Stimulated activated CD8-positive, alpha-beta memory T cell treated with anti-CD3 and anti-CD28 coated beads, Interleukin-4, amount 100 ng/mL, for 1 hour (primary cell): ENCODE measurements around the gene SFMBT1.

Experiments
- DNase-seq, 2 donors: peaks; one replicate each; pipeline ENCODE4 v3.0.0-alpha.2; 2020; ENCODE audit warnings: low read depth in 2 of 2, low spot score in 1 of 2

Gene SFMBT1

DNA sequence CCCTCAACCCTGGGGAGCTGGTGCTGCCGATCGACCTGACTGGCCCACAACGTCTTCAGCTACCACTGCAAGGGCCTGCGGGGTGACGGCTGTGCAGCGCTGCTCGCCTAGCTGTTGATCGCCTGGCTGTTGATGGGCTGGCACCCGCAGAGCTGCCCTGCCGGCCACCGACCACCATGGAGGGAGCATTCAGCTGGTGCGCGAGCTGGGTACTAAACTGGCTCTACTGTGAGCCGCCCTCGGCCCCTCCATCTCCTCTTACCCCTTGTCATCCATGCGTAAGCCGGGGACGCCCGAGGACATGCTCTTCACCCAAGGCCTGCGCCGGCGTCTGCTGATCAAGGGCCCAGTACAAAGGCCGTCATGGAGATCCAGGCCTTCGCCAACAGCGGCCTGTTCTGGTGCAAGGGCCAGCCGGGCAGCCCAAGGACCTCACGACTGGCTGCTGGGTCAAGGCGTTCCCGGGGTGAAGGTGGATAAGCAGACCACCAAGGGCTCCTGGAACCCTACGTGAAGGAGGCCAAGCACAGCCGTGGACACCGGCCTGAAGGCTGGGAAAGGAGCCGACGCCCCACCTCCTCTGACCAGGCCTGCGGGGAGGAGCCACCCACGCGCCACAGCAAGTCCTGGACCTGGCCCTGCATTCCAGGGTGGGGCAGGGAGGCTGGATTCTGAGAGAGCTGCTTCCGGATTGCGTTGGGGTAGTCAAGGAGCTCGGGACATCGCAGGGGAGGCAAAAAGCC is 46.9 kb downstream of the SFMBT1 start:
- DNase-seq: no peak

DNA sequence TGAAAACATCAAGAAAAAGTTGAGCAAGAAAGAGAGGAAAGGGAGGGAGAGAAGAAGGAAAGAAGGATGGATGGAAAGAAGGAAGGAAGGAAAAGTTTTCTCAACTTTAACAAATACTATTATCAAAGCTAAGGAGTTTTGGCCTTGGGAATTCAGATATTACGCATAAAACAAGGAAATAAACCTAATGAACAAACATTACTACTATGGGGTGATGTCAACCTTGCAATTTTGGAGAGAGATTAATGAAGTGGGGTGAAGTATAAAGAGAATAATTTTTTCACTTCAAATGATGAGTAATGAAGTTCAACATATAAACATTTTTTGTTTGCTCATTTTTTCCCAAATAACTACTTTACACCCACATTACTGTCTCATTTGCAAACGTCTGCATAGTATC is 55.2 kb downstream of the SFMBT1 start:
- no peak for DNase-seq

DNA sequence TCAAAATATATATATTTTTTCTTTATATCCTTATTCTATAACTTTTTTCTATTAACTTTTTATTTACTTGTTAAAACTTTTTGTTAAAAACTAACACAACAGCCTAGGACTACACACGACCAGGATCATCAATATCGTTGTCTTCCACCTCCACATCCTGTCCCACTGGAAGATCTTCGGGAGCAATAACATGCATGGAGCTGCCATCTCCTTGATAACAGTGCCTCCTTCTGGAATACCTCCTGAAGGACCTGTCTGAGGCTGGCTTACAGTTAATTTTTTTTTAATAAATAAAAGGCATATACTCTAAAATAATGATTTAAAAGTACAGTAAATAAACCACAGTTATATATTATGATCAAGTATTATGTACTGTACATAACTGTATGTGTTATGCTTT is 58.9 kb downstream of the SFMBT1 start:
- DNase-seq: no peak

DNA sequence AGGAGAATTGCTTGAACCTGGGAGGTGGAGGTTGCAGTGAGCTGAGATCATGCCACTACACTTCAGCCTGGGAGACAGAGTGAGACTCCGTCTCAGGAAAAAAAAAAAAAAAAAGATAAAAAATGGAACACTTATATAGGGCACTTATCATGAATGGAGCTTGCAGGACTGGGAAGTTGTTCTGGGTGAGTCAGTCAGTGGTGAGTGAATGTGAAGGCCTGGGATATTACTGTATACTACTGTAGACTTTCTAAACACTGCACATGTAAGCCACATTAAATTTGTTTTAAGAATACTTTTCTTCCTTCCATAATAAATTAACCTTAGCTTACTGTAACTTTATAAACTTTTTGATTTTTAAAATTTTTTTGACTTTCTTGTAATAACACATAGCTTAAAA is 59.8 kb downstream of the SFMBT1 start:
- no peak for DNase-seq

DNA sequence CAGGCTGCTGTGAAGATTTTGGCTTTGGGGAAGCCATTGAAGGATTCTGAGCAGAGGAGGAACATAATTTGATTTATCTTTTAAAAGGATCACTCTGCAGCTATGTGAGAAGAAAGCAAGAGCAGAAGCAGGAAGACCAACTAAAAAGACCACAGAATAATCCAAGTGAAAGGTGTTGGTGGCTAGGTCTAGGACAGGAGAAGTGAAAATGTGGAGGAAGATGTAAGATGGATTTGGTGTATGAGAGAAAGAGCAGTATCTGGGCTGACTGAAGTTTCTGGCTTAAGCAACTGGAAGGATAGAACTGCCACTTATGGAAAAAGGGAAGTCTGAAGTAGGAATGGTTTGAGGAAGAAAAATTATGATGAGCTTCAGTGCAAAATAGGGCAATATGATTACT is 62.0 kb downstream of the SFMBT1 start:
- DNase-seq: no peak

DNA sequence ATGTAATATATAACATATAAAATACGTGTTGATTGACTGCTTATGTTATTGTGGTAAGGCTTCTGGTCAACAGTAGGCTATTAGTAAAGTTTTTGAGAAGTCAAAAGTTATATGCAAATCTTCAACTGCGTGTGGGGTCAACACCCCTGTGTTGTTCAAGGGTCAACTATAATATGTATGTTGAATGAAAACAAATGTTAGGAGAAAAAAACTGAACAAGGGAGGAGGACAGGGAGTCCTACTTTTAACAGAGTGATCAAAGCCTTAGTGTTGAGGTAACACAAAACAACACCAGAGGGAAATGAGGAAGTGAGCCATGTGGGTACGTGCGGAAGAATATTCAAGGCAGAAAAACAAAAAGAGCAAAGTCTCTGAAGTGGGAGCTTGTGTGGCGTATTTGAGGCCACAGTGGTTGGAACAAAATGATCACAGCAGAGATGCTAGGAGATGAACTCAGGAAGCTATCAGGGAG is 62.5 kb downstream of the SFMBT1 start:
- peak in 1 of 2 donors; percentile 19 for DNase-seq

DNA sequence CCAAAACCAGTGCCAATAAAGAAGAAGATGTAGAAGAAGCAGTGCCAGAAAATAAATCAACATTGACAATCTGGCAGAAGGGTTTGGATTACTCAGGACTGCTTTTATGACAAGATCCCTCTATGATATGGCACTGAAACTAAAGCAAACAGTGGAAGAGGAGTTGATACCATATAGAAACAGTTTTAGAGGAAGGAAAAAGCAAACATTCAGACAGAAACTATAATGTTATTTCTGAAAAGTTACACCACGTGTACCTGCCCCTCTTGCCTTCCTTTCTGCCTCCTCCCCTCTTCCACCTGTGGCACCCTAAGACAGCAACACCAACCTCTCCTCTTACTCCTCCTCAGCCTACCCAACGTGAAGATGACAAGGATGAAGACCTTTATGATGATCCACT is 63.0 kb downstream of the SFMBT1 start:
- no peak for DNase-seq

DNA sequence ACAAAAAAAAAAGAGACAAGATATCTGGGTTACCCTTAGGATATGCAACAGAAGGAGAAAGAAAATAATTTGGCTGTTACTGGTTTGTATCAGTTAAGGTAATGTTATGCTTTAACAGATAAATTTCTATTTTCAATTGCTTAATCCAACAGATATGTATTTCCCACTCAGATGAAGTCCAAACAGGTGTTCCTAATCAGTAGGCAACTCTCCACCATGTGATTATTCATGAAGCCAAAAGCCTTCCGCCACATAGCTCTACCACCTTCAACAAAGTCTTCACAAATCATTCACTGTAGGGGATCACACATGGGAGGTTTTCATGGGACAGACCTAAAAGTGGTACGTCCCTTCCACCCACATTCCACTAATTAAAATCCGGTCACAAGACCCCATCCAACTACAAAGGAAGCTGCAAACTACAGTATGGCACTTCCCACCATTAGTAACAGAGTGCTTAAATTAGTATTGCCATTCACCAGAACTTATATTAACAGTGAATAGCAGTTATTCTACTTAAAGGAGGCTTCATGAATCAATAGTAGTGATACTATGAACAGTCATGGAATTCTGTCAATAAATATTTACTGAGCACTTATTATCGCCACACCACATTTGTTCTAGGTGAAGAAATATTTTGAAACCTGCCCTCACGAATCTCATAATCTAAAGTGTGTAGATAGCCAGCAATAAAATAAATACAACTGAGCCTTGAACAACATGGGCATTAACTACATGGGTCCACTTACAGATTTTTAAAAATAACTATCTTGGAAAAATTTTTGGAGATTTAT is 66.5 kb downstream of the SFMBT1 start:
- DNase-seq: no peak

DNA sequence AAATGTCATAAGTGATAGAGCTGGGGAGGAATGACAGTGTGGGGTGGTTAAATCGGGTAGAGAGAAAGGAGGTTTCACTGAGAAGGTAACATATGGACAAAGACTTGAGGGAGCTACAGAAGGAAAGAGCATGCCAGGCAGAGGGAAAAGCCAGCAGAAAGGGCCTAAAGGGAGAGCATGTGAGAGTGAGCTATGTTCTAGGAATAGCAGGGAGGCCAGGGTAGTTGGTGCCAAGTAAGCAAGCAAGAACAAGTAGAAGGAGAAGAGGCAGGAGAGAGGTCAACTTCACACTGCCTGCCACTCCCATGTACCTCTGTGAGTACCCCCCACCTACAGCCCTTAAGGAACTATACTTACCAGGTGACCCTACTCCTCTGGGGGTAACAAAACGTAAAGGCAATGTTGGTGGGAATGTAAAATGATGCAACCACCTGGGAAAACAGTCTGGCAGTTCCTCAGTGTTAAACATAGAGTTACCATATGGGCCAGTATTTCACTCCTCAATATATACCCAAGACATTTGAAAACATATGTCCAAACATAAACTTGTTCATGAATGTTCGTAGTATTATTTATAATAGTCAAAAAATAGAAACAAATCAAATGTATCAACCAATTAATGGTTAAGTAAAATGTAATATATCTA is 67.6 kb downstream of the SFMBT1 start:
- no peak for DNase-seq

DNA sequence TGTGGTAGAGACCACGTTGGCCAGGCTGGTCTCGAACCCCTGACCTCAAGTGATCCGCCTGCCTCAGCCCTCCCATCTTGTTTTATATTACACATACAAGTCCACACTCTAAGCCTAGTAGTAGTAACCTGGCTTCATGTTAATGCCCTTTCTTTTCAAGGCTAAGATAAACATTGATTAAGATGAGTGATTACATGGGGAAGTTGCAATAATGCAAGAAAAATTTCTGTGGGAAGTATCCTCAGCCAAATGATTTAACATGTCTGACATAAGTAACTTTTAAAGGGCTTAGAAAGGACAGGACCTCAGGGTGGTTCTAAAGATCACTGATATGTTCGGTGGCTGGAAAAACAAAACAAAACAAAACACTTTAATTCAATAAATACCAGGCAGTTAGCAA is 72.1 kb downstream of the SFMBT1 start:
- DNase-seq: no peak

DNA sequence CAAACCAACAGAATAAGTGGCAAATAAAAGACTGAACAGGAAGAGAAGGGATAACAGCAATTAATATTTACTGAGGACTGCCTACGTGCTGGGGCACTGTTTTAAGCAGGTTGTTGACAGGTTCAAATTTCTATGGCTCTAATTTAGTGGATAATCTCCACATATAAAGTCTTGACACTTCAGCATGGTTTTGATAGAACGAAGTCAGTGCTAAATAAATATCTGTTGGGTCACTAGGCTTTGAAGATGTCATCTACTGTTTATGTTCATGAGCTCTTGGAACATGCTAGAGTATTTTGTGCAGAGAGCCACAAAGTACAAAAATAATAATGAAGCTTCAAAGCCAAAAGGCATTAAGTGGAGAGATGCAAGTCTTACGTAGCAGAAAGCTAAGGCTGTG is 74.0 kb downstream of the SFMBT1 start:
- no peak for DNase-seq

DNA sequence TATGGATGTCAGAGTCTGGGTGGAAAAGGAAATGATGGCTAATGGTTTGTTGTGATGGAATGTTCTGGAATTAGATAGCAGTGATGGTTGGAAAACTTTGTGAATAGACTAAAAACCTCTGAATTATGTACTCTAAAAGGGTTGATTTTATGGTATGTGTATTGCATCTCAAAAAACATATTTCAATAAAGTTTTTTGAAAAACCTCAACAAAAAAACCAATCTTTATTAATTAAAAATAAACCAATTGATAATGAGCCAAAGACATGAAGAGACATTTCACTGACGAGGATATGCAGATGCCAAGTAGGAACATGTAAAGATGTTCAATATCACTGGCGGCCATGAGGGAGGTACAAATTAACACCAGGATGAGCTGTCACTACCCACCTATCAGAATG is 78.5 kb downstream of the SFMBT1 start:
- DNase-seq: no peak

DNA sequence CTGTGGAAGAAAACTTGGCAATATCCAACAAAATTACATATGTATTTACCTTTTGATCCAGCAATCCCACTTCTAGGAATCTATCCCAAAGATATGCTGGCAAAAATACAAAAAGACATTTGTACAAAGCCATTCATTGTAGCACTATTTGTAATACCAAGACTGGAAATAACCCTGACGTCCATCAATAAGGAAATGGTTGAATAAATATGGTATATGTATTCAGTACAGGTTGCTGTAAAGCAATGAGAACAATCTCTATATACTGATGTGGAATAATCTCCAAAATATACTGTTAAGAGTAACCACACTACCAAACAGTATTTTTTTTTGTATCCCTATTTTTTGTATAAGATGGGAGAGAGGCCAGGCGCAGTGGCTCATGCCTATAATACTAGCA is 83.7 kb downstream of the SFMBT1 start:
- no peak for DNase-seq

DNA sequence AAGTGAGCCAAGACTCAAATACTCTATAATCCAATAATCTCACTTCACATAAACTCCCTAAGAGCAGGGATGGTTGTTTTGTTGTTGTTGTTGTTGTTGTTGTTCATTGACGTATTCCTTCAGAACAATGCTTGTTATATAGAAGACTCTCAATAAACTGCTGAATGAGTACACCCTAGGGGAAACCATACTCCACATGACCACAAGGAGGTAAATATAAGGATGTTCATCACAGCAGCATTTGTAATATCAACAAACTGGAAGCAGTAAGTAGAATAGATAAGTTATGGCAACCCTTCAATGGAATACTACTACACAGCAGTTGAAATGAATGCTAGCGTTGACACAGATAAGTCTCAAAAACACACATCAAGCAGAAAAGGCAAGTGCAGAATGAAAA is 86.1 kb downstream of the SFMBT1 start:
- DNase-seq: no peak

DNA sequence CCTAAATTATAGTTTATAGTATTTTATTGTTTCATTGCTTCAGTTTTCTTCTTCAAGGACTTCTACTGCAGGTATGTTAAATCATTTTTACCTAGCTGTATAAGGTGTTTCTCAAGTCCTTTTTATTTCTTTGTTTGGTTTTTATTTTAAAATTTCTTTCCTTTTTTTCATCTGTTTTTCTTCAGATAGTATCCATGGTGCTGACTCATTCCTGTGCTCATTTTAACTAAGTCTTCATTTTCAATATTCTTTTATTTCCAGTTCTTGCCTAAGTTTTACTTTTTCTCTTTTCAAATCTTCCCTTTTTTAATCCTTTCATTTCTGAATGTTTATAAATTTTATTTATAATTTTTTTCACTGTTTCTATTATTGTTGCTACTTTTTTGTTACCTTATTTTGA is 106.3 kb downstream of the SFMBT1 start:
- no peak for DNase-seq

DNA sequence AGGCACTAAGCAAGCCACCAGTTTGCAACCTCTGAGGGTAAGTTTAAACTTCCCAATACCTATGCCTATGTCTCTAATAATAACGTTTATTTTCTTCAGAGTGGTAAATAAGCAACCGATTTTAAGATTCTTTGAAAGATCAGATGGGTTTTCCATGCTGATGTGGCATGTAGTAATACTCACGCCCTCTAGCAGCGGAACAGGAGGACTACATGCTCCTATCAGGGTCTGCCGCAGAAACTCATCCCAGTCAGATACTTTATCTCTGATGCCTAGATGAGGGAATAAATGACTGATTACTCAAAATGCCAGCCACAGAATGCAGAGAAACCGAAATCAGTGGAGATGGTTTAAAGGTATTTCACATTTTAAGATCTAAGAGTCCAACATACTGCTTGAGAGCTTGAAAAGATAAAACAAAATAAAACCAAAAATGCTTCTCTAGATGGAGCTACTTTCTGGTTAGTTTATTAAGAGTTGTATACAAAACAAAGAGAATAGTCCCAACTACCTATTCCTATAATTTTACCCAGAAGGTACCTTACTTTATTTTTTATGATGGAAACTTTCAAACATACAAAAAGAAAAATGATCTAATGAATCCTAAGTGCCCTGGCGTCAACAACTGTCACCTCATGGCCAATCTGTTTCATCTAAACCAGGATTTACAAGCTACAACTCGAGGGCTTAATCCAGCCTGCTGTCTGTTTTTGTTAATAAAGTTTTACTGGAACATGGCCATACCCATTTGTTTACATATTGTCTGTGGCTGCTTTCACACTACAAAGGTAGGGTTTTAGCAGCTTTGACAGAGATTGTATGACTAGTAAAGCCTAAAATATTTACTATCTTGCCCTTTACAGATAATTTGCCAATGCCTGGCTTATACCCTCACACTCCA is 111.0 kb downstream of the SFMBT1 start:
- DNase-seq: peak in 1 of 2 donors; percentile 27

DNA sequence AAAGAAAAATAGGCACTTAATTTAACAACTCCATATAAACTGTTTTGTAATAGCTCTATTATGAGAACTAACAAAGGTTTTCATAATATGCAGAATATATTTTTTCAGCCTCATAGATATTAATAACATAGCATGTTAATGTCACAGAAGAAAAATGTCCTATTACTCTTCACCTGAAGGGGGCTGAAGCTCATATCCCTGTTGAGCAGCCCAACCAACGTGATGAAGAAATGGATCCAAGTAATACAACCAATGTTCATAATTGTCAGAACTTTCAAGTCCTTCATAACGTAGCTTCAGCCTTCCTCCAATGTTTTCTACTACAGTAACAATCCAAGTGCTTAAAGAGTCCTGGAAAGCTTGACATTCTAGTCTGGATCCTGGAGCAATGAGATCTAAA is 114.0 kb downstream of the SFMBT1 start:
- no peak for DNase-seq

DNA sequence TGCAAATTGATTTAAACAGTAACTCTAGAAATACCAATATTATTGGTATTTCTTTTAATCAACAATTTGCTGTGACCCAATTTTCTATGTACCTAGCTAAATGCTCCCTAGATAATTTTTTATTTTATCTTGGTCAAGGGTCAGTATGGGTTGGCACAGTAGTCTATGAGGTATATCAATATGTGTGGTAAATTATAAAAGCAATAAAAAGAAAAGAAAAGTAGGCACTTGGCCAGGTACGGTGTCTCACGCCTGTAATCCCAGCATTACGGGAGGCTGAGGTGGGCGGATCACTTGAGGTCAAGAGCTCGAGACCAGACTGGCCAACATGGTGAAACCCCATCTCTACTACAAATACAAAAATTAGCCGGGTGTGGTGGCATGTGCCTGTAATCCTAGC is 114.5 kb downstream of the SFMBT1 start:
- no peak for DNase-seq

DNA sequence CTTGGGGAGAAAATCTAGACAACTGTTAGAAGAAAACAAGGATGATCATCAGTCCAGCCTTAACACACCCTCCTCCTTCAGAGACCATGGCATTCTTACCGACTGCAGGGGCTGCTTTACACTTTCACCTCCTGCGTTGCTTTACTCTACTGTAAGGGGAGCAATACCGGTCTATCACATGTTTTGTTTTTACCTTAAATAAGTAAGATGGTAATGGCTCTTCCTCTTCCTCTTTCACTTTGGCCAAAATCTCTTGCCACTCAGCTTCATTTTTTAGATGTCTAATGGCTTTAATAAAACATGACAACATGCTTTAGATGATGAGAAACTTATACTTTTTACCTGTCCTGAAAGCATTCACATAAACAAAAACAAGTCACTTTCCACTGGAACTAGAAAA is 115.1 kb downstream of the SFMBT1 start:
- no peak for DNase-seq

DNA sequence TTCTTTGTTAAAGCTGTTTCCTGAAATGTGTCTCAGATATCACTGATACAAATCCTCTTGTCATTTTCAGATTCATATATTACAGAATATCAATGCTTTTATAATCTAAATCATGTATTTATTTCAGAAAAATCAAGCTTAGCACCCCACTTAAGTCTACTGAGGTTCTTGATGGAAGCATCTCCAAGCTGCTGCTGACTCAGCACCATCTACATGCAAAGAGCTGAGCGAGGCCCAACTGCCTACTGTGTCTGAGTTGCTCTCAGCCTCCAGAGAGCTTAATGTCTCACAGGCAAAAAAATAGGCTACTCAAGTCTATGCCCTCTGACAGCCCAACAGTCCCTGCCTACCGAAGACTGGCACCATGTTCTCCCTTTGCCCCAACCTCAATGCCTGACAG is 119.3 kb downstream of the SFMBT1 start:
- DNase-seq: no peak
